ENCODE data around the gene MVD. TPM values are rescaled to one million over a fixed set of nuclear protein-coding genes. Genes with fewer than 3 reads are reported as not detected.
A peak's percentile ranks its signal among the peaks of the same experiment; 100 is the strongest.

MVD gene
- total RNA-seq, 1 donor from 2014 or later, result 40.0 TPM

GRCh38 chr16:88652762-88653063, 10.2 kb downstream of the MVD start:
- Mint-ChIP-seq H3K4me3 (ENCODE audit: unreplicated experiment) (no peak overlapping the region), H3K36me3 (ENCODE audit: low read depth) (peaks cover 6% of the 10 kb centered on the region), H3K4me1 (ENCODE audit: low read depth) (peaks cover 15% of the 10 kb centered on the region), H3K27ac (ENCODE audit: unreplicated experiment) (no peak overlapping the region), H3K27me3 (ENCODE audit: low read depth) (no peaks in the 10 kb centered on the region), H3K9me3 (ENCODE audit: low read depth) (no peaks in the 10 kb centered on the region)
- no peak for DNase-seq (ENCODE audit: low spot score)
- TF ChIP-seq, protein P1, sequence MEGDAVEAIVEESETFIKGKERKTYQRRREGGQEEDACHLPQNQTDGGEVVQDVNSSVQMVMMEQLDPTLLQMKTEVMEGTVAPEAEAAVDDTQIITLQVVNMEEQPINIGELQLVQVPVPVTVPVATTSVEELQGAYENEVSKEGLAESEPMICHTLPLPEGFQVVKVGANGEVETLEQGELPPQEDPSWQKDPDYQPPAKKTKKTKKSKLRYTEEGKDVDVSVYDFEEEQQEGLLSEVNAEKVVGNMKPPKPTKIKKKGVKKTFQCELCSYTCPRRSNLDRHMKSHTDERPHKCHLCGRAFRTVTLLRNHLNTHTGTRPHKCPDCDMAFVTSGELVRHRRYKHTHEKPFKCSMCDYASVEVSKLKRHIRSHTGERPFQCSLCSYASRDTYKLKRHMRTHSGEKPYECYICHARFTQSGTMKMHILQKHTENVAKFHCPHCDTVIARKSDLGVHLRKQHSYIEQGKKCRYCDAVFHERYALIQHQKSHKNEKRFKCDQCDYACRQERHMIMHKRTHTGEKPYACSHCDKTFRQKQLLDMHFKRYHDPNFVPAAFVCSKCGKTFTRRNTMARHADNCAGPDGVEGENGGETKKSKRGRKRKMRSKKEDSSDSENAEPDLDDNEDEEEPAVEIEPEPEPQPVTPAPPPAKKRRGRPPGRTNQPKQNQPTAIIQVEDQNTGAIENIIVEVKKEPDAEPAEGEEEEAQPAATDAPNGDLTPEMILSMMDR (IDR thresholded peaks at IDR 0.05), result no peak

GRCh38 chr16:88651989-88652761, 10.7 kb downstream of the MVD start:
- Mint-ChIP-seq H3K27me3 (ENCODE audit: low read depth) (no peaks in the 10 kb centered on the region), H3K4me3 (ENCODE audit: unreplicated experiment) (no peak overlapping the region), H3K36me3 (ENCODE audit: low read depth) (peaks cover 6% of the 10 kb centered on the region)

GRCh38 chr16:88651276-88651988, 11.5 kb downstream of the MVD start:
- peak overlapping the region; percentile 66 for H3K4me3 Mint-ChIP-seq (ENCODE audit: unreplicated experiment)
- H3K9me3 Mint-ChIP-seq (ENCODE audit: low read depth), result no peaks in the 10 kb centered on the region

More at GRCh38 chr16:88651989-88652761, 10.7 kb downstream of the MVD start:
- Mint-ChIP-seq H3K27ac (ENCODE audit: unreplicated experiment) (no peak overlapping the region), H3K9me3 (ENCODE audit: low read depth) (no peaks in the 10 kb centered on the region), H3K4me1 (ENCODE audit: low read depth) (peaks cover 15% of the 10 kb centered on the region)
- TF ChIP-seq, protein P1 (IDR thresholded peaks at IDR 0.05), result no peak
- DNase-seq (ENCODE audit: low spot score), result no peak

GRCh38 chr16:88650749-88651275, 12.1 kb downstream of the MVD start, which contains the start of gene CYBA:
TSS of gene CYBA (minus strand) at chr16:88651053. CDS start at chr16:88651013, 40 bp downstream.
- peak; percentile 94 for DNase-seq (ENCODE audit: low spot score)
- peak within 1 kb of the TSS; percentile 49 for H3K27ac Mint-ChIP-seq (ENCODE audit: unreplicated experiment)

More at GRCh38 chr16:88651276-88651988, 11.5 kb downstream of the MVD start:
- Mint-ChIP-seq H3K27me3 (ENCODE audit: low read depth) (no peaks in the 10 kb centered on the region), H3K27ac (ENCODE audit: unreplicated experiment) (peak overlapping the region; percentile 41), H3K36me3 (ENCODE audit: low read depth) (peaks cover 6% of the 10 kb centered on the region), H3K4me1 (ENCODE audit: low read depth) (peaks cover 15% of the 10 kb centered on the region)
- TF ChIP-seq, protein P1 (IDR thresholded peaks at IDR 0.05), result no peak
- DNase-seq (ENCODE audit: low spot score), result no peak

More at GRCh38 chr16:88650749-88651275, 12.1 kb downstream of the MVD start, which contains the start of gene CYBA:
- H3K4me1 Mint-ChIP-seq (ENCODE audit: low read depth), result peaks cover 15% of the 10 kb centered on the region
- TF ChIP-seq, protein P1 (IDR thresholded peaks at IDR 0.05), result no peak
- no peaks in the 10 kb centered on the region for H3K9me3 Mint-ChIP-seq (ENCODE audit: low read depth)
- H3K36me3 Mint-ChIP-seq (ENCODE audit: low read depth), result peaks cover 6% of the 10 kb centered on the region
- peak within 1 kb of the TSS; percentile 66 for H3K4me3 Mint-ChIP-seq (ENCODE audit: unreplicated experiment)
- H3K27me3 Mint-ChIP-seq (ENCODE audit: low read depth), result no peaks in the 10 kb centered on the region

All from chondrocyte (in vitro differentiated cells).